Measurements from ENCODE around the gene STAT4.

The STAT4 gene

DNA sequence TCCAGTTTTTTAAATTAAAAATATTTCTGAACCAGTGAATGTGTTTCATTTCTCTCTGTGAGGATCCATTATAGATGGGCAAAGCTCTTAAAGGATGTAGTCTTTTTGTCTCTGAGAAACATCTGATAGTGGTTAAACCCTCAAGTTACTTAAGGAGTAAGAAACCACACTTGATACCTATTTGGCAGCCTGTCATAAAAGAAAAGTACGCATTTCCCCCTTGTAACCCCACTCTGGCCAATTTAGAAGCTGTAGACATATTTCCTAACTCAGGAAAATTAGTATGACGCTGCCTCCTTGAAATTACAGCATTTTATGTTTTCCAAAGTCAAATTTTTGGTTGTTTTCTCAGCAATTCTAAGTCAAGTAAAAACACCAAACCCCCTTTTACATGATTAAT is 2.0 kb downstream of the STAT4 start:
- FAIRE-seq, result no peak
- DNase-seq (ENCODE audit: insufficient read length, low spot score), result no peak
- no peak for TF ChIP-seq POLR2A (IDR thresholded peaks at IDR 0.05; ENCODE audit: low read depth, low read length)

DNA sequence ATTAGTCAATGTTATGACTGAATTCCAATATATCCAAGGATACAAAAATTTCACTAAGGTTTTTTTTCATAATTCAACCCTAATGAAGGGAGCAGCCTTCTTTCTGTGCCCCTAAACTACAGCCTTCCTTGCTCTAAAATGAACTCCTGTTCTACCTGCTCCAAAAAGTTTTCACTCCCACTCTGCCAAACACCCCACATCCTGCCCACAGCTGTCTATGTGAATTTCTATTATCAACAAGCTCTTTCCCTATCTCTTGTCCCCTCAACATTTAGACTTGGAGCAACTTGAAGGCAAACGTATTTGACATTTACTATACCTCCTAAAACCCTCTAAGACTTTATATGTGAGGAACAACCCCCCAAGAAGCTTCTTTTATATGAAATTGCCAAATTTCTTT is 2.5 kb downstream of the STAT4 start:
- DNase-seq (ENCODE audit: insufficient read length, low spot score), result no peak
- FAIRE-seq, result no peak
- no peak for TF ChIP-seq POLR2A (IDR thresholded peaks at IDR 0.05; ENCODE audit: low read depth, low read length)

DNA sequence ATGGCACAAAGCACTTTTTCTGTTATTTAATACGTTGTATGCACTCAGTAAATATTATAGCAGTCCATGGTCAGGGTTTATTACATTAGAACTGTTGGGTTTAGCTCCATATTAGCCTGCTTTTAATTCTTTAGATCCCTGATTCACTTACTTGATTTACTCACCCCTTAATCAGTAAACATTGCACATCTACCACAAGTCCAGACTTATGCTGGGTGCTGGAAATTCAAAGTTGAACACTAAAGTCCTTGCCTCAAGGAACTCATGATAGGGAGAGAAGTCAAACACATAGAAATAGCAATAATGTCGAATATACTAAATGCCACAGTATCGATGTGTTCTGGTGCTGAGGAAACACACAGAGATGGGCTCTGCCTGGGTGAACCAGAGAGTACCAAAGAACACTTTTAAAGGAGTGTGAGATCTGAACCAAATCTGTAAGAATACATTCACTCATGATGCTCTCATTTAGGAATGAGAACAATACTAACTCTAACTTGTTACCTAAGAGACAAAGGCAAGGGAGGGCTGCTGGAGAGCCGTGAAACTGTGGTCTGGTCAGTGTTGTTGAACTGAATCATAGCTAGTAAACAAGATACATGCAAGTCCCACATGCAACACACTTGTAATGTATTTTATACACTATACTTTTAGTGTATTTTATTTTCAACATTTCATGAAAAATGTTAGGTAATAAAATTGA is 4.9 kb downstream of the STAT4 start:
- no peak for FAIRE-seq
- DNase-seq (ENCODE audit: insufficient read length, low spot score), result no peak
- no peak for TF ChIP-seq POLR2A (IDR thresholded peaks at IDR 0.05; ENCODE audit: low read depth, low read length)

DNA sequence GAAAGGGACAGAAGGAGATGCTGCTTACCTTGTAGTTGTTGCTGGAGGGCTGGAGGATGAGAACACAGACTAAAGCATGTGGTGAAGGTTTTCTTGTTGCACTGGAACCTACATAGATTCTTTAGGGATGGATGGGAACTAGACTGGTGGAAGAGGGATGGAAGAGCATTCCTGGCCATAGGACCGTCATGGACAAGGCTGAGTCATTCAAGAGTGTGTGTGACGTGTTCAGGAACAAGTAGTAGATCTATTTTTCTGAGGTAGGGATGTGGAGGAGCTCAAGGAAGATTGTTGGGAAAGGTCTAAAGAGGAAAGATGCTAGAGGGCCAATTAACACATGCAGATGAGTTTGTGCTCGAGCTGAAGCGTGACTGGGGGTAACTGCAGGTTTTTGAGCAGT is 6.6 kb downstream of the STAT4 start:
- TF ChIP-seq POLR2A (IDR thresholded peaks at IDR 0.05; ENCODE audit: low read depth, low read length), result no peak
- FAIRE-seq, result no peak
- no peak for DNase-seq (ENCODE audit: insufficient read length, low spot score)

DNA sequence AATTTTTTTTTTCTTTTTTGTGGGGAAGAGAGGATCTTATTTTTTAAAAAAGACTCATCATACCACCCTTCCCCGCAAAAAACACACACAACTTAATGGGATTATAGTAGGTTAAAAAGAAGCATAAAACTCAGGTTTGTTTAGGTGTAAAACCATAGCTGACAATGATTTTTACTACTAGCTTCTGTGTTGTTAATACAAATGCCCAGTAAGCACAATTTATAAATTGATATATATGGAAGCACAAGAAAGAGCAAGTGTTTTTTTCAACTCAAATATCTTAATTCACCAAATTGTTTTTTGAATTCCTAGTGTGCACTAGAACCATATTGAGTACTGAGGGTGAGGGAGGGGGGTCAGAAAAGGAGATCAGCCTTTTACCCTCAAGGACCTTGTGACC is 7.0 kb downstream of the STAT4 start:
- FAIRE-seq, result no peak
- TF ChIP-seq POLR2A (IDR thresholded peaks at IDR 0.05; ENCODE audit: low read depth, low read length), result no peak
- no peak for DNase-seq (ENCODE audit: insufficient read length, low spot score)

DNA sequence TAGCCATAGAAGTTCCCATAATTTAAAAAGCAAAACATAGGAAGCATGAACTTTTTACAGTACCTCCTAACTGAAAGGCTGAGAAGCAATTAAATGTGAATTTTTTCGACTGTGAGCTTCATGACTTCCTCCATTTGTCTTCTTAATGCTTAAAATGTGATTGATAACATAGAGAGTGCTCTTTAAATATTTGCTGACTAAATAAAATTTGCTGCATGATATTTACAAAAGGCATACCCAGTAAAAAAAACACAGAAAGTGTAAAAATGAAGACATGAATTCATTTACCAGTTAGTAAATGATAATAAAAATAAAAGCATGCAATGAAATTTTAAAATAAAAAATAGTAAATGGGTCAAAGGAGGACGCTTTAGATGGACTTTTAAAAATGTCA is 21.9 kb downstream of the STAT4 start:
- no peak for FAIRE-seq
- TF ChIP-seq POLR2A (IDR thresholded peaks at IDR 0.05; ENCODE audit: low read depth, low read length), result no peak
- no peak for DNase-seq (ENCODE audit: insufficient read length, low spot score)

DNA sequence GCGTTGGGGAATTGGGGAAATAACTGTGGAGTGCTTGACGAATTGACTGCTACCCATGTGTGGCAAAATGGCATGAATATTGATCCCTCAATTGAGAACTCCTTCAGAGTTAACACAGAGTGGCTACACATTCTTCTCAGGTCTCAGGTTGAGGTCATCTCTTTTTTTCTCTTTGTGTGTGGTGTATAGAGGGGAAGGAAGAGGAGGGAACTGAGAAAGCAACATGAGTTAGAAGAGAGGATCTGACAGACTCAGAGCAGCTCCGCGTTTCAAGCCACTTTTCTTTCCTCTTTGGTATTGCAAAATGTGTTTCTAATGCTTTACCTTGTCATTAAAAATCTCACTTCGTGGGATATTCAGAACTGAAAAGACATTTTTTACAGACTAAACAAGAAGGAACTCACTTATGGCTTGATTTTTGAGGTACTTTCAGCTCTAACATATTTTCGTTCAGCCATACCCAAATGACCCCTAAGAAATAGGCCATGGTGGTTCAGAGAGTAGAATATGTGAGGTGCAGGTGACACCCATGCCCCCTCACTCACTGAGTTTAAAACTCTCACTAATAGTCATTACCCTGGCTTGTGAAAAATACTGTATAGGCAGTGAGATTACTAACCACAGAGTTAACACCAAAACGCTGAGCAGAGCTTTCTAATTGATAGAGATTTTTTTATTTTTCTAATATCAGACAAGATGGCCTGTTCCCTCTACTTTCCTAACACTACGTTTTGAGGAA is 22.5 kb downstream of the STAT4 start:
- TF ChIP-seq POLR2A (IDR thresholded peaks at IDR 0.05; ENCODE audit: low read depth, low read length), result no peak
- DNase-seq (ENCODE audit: insufficient read length, low spot score) (no peak), FAIRE-seq (no peak)

DNA sequence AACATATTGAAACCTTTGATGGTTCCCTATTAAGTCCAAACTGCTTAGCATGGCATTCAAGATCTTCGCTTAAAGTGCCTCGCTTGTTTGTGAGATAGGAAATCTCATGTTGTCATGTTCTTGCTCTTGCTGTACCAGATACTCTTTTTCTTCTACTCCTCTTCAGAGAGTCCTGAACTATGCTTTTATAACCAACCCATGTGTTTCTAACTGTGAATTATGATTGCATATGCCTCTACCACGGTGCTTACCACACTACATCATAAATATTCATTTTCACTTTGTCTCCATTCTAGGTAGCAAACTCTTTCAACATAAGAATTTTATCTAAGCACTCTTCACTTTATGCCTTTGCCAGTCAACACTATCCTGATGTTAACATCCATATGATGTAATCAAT is 23.6 kb downstream of the STAT4 start:
- no peak for TF ChIP-seq POLR2A (IDR thresholded peaks at IDR 0.05; ENCODE audit: low read depth, low read length)
- DNase-seq (ENCODE audit: insufficient read length, low spot score) (no peak), FAIRE-seq (no peak)

DNA sequence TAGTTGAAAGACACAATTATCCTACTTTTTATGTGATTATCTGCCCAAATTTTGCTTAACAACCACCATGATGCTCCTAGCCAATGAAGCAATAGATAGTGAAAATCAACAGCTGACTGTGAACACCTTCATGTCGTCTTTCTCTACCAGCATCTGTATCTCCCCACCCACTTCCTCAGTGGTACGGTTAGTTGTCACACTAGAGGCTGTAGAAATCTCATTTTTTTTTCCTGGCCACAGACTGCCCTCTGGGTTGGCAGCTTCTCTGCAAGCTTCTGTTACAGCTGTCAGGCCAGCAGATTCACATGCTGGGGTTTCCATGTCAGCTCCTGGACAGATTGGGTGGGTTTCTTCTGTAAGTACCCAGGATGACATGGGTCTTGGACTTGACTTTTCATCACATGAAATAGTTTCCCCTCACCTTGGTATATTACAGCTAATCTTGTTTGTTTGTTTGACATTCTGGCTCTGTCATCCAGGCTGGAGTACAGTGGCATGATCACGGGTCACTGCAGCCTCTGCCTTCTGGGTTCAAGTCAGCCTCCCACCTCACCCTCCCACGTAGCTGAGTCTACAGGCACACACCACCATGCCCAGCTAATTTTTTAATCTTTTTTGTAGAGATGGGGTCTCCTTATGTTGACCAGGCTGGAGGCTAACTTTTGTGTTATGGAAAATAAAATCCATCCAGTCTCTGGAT is 24.3 kb downstream of the STAT4 start:
- DNase-seq (ENCODE audit: insufficient read length, low spot score) (no peak), FAIRE-seq (no peak)
- no peak for TF ChIP-seq POLR2A (IDR thresholded peaks at IDR 0.05; ENCODE audit: low read depth, low read length)

DNA sequence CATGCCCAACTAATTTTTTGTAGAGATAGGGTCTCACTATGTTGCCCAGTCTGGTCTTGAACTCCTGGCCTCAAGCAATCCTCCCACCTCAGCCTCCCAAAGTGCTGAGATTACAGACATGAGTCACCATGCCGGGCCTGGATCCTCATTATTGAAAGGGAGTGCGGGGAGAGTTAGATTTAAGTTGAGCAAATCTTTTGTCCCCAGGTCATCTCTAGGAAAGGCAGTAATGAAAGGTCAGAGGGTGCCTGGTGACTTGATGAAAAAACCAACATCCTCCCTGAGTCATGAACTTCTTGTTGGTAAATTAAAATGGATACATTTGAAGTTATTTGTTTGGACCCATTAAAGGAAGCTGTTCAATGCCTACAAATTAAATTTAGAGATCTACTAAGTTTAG is 25.1 kb downstream of the STAT4 start:
- no peak for DNase-seq (ENCODE audit: insufficient read length, low spot score)
- no peak for FAIRE-seq
- no peak for TF ChIP-seq POLR2A (IDR thresholded peaks at IDR 0.05; ENCODE audit: low read depth, low read length)

DNA sequence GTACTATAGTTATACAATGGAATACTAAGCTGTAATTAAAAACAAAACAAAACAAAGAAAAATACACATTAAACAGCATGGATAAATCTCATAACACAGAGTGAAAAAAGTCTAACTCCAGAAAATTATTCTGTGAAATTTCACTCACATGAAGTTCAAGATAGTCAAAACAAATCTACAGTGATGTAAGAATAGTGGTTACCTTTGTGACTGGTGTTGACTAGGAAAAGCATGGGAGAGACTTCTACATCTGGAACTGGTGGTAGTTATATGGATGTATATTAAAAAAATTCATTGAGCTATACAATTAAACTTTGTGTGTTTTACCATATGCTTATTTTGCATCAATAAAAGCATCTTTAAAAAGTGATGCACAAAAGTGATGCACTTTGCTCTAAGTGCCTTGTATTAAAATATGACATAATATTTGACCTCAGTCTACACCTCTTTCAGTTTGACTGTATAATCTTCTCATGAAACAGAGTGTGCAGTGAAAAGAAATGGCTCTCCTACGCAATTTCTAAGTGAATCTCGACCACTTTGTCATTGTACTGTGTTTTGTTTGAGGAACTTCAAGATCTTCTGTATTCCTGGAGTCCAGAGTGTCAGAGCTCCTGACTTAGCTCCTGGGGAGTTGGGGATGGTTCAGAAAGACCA is 28.0 kb downstream of the STAT4 start:
- TF ChIP-seq POLR2A (IDR thresholded peaks at IDR 0.05; ENCODE audit: low read depth, low read length), result no peak
- FAIRE-seq (no peak), DNase-seq (ENCODE audit: insufficient read length, low spot score) (no peak)

DNA sequence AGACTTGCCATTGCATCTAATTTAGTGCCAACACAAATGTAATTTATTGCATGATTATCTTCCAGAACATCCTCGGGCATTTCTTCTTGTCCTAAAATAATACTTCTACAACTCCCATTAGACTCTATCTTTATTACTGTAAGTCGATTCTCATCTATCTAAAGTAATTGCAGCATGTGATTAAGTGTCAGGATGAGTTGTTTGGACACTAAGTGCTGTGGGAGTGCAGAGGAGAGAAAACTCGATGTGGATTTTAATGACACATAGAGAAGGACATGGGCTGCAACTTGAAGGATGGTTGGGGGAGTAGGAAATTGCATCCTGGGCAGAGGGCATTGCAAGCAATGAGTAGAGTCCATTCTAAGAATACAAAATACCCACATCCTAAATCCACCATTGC is 33.5 kb downstream of the STAT4 start:
- no peak for DNase-seq (ENCODE audit: insufficient read length, low spot score)
- no peak for TF ChIP-seq POLR2A (IDR thresholded peaks at IDR 0.05; ENCODE audit: low read depth, low read length)
- FAIRE-seq, result no peak

DNA sequence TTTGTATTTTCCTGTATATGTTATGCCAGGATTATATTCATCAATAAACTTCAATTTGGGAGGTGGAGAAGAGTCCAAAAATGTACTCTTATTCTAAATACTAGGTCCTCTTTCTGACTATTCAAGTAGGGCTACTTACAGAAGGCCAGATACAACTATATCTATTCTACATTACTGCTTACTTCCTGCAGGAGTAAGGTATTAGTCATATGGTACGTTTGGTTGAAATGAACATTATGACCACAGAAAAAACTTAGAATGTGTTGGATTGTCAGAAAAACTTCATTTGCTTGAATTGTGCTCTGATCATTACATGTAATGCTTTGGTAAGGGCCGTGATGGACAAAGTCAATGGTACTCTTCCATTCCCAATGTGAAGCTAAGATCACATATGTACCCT is 35.0 kb downstream of the STAT4 start:
- peak; percentile 79 for FAIRE-seq
- no peak for TF ChIP-seq POLR2A (IDR thresholded peaks at IDR 0.05; ENCODE audit: low read depth, low read length)
- no peak for DNase-seq (ENCODE audit: insufficient read length, low spot score)

DNA sequence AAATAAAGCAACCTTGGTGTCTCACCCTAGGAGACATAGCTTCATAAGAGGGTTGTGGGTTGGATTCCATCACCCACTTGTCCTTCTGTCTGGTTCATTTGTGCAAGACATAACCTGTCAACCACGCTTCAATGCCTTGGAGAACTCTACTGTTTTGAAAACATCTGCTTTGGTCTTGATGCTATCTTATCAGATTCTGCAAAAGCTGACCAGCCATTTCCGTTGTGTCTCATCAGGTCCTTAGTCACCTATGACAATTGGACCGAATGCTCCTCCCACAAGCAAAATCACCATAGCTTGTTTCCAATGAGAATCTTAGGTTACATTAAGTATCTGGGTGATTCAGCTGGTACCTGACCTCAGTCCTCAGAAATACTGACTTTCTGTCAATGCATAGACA is 35.4 kb downstream of the STAT4 start:
- peak; percentile 6 for FAIRE-seq
- no peak for TF ChIP-seq POLR2A (IDR thresholded peaks at IDR 0.05; ENCODE audit: low read depth, low read length)
- DNase-seq (ENCODE audit: insufficient read length, low spot score), result no peak

Data from H54 (cell line).